Measurements from ENCODE around the gene FGD3.
A peak's percentile ranks its signal among the peaks of the same experiment; 100 is the strongest.

The FGD3 gene

DNA sequence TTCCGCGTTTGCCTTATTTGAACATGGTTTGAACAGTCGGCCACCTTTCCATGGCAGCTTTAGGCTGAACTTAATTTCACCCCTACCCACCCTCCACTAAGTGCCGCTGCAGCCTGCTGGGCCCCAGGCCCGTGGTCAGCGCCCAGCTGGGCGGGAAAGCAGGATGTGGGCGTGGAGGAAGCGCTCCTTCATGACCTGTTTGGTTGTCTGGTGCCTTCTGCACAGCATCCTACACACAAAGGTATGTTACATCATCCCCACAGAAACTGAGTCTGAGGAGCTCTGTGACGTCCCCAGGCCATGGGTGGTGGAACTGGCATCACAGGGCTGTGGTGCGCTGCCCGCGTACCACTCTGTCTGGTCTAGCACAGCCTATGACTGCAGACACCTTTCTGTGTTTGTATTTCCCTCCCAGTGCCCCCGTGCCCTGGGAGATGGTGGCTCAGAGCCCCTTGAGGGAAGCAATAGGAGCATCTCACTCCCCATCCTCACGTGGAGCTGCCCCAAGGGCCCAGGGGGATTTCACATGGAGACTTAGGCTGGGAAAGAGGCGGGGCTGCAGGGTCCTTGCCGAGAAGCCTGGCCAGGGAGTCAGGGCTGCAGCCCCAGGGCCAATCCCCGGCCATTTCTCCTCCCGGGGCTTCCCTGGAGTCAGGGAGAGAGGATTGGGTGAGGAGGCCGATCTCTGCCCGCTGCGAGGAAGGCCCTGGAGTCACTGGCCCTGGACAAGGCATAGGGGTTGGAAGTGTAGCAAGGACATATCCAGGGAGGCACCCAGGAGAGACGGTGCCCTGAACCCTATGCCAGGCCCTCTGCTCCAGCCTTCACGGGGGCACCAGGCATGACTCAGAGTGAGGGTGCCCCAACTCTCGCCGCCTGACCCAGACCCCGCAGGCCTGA, 73.7 kb downstream of the FGD3 start:
- DNase-seq, result peak in 1 of 2 donors; percentile 59
- H3K27ac ChIP-seq, result no peak overlapping the region
- intact Hi-C loops (cut with DNase I; ENCODE audit: low total_unique reads), result no loop called here
- no peak overlapping the region for H3K4me3 ChIP-seq
- no peaks in the 10 kb centered on the region for H3K9me3 ChIP-seq
- no peak for TF ChIP-seq CTCF (IDR thresholded peaks at IDR 0.05)
- H3K4me1 ChIP-seq, result no peaks in the 10 kb centered on the region
- no peaks in the 10 kb centered on the region for H3K36me3 ChIP-seq
- no peaks in the 10 kb centered on the region for H3K27me3 ChIP-seq

DNA sequence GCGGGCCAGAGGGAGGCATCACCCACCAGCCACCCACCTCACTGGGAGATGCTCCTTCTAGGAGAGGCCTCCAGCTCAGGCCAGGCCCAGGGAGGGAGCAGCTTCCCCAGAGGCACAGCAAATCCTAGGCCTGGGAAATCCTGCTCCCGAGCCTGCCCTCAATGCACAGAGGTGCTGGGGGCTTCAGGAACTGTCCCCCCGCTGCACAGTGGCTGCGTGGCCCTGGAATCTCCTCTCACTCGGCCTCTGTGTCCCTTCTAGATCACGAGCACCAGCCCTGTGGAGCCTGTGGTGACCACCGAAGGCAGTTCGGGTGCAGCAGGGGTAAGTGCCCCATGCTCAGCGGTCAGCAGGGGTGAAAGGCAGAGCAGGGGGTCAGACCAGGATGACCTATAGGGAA, 74.7 kb downstream of the FGD3 start:
- H3K4me3 ChIP-seq, result no peak overlapping the region
- H3K4me1 ChIP-seq, result no peaks in the 10 kb centered on the region
- intact Hi-C loops (cut with DNase I; ENCODE audit: low total_unique reads), result no loop called here
- H3K27ac ChIP-seq, result no peak overlapping the region
- no peaks in the 10 kb centered on the region for H3K36me3 ChIP-seq
- no peak for TF ChIP-seq CTCF (IDR thresholded peaks at IDR 0.05)
- DNase-seq, result no peak
- H3K9me3 ChIP-seq, result no peaks in the 10 kb centered on the region
- no peaks in the 10 kb centered on the region for H3K27me3 ChIP-seq

DNA sequence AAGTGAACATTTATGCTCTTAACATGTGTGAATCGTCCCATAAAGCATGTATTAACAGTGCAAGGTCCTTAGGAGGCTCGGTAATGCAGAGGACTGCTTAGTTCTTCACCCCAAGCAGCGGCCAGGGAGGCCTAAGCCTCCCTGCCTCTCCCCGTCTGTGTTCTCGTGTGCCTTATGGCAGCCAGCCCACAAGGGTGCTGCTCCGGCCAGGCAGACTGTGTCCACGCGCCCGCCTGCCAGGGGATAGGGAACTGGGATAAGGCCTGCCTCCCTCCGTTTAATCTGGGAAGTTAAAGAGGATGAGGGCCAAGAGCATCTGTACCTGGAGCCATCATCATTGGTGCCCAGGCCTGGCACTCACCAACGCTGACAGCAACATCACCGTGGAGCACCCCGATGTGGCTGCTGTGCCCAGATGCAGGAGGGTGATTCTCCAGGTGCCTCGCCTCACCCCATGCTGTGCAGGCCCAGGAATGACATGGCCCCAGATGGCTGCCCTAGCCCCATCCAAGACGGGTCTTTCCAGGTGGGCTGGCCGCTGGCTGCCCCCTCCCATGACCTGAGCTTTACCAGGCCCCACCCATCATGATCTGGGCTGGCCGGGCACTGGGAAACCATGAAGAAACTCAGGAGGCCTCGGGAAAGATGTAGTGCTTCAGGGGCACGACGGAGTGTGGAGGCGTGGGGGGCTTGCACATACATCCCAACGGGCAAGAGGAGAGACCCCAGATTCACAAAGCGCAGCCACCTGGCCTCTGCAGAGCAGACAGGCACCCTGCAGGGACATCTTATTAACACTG, 75.6 kb downstream of the FGD3 start:
- no peaks in the 10 kb centered on the region for H3K4me1 ChIP-seq
- H3K9me3 ChIP-seq, result no peaks in the 10 kb centered on the region
- DNase-seq, result no peak
- no peak for TF ChIP-seq CTCF (IDR thresholded peaks at IDR 0.05)
- no peak overlapping the region for H3K27ac ChIP-seq
- H3K4me3 ChIP-seq, result no peak overlapping the region
- H3K36me3 ChIP-seq, result no peaks in the 10 kb centered on the region
- intact Hi-C loops (cut with DNase I; ENCODE audit: low total_unique reads), result no loop called here
- no peaks in the 10 kb centered on the region for H3K27me3 ChIP-seq

GRCh38 chr9:93023521-93023815, 76.1 kb downstream of the FGD3 start:
- Histone ChIP-seq H3K27ac (no peak overlapping the region), H3K4me1 (no peaks in the 10 kb centered on the region), H3K36me3 (no peaks in the 10 kb centered on the region), H3K27me3 (no peaks in the 10 kb centered on the region), H3K9me3 (no peaks in the 10 kb centered on the region), H3K4me3 (no peak overlapping the region)
- no peak for TF ChIP-seq CTCF (IDR thresholded peaks at IDR 0.05)
- DNase-seq, result no peak
- intact Hi-C loops (cut with DNase I; ENCODE audit: low total_unique reads), result no loop called here

GRCh38 chr9:93024646-93024910, 77.3 kb downstream of the FGD3 start:
- DNase-seq, result no peak
- intact Hi-C loops (cut with DNase I; ENCODE audit: low total_unique reads), result no loop called here
- Histone ChIP-seq H3K9me3 (no peaks in the 10 kb centered on the region), H3K36me3 (no peaks in the 10 kb centered on the region), H3K27me3 (no peaks in the 10 kb centered on the region), H3K27ac (no peak overlapping the region), H3K4me1 (no peaks in the 10 kb centered on the region), H3K4me3 (no peak overlapping the region)
- TF ChIP-seq CTCF (IDR thresholded peaks at IDR 0.05), result no peak
